ENCODE measurements around the gene DEPDC5.

The DEPDC5 gene

DNA sequence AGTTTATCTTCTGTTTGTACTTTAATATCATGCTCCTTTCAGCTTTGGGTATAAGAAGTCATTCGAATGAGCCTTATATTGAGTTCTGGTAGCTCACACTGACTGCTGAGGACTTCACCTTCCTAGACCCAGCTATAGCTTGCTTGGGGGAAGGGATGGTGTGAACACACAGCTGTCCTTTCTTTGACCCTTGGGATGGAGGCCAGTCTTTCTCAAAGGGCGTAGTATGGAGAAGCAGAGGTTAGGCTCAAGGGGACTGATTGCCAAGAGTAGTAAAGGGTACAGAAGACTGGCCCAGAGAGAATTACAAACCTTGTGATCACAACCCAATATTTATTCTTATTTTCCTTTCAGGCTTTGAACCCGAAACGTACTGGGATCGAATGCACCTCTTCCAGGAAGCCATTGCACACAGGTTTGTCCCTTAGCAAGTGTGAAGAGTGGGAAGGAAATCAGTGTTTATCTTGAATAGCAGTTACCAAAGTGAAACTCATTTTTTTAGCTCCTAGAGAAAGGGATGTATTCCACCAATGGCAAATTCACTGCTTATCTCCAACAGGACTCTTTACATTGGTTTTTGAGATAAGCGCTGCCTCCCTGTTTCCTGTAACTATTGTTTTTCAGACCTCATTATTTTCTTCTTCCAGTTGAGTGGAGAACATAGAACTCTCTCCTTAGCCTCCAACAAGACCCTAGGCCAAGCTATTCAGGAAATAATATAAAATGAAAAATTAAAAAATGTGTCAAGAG lies 147.7 kb downstream of the DEPDC5 start:
- no peaks in the 10 kb centered on the region for H3K4me1 Mint-ChIP-seq
- no peaks in the 10 kb centered on the region for H3K27me3 Mint-ChIP-seq
- H3K9me3 Mint-ChIP-seq = no peaks in the 10 kb centered on the region
- ATAC-seq = no peak
- no peak overlapping the region for H3K4me3 Mint-ChIP-seq
- peaks cover 51% of the 10 kb centered on the region for H3K36me3 Mint-ChIP-seq
- H3K27ac Mint-ChIP-seq = no peak overlapping the region

DNA sequence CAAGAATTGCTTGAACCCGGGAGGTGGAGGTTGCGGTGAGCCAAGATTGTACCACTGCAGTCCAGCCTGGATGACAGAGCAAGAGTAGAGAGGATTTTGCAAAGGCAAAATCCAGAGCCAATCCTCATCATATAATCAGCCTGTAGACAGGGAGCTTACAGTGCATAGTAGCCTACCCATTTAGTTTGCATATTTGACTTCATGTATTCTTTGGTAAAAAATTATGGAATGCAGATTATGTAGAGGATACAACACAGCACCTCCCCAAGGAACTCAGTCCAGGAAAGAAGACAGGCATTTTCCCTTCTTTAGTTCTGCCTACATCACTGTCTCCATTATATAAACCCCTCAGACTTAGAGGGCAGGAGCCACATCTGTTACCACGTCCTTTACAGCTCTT lies 150.8 kb downstream of the DEPDC5 start:
- H3K4me3 Mint-ChIP-seq = no peak overlapping the region
- peak overlapping the region; percentile 56 for H3K27ac Mint-ChIP-seq
- ATAC-seq = no peak
- H3K27me3 Mint-ChIP-seq = no peaks in the 10 kb centered on the region
- H3K4me1 Mint-ChIP-seq = no peaks in the 10 kb centered on the region
- H3K9me3 Mint-ChIP-seq = no peaks in the 10 kb centered on the region
- peaks cover 58% of the 10 kb centered on the region for H3K36me3 Mint-ChIP-seq

- Mint-ChIP-seq H3K4me1 (no peaks in the 10 kb centered on the region), H3K36me3 (peaks cover 61% of the 10 kb centered on the region), H3K9me3 (no peaks in the 10 kb centered on the region), H3K4me3 (no peak overlapping the region), H3K27me3 (no peaks in the 10 kb centered on the region), H3K27ac (no peak overlapping the region)
- ATAC-seq = no peak
Observed at GRCh38 chr22:31905356-31905755, 151.5 kb downstream of the DEPDC5 start.

DNA sequence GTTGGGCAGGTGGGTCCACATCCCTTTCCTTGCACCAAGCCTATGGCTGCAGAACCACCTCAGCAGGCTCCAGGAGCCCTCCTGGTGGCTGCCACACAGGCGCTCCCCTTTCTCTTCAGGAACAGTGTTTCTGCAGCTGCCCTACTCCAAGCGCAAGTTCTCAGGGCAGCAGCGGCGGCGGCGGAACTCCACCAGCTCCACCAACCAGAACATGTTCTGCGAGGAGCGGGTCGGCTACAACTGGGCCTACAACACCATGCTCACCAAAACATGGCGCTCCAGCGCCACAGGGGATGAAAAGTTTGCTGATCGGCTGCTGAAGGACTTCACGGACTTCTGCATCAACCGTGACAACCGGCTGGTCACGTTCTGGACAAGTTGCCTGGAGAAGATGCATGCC lies 152.3 kb downstream of the DEPDC5 start:
- peaks cover 66% of the 10 kb centered on the region for H3K36me3 Mint-ChIP-seq
- no peak for ATAC-seq
- no peak overlapping the region for H3K27ac Mint-ChIP-seq
- H3K9me3 Mint-ChIP-seq = no peaks in the 10 kb centered on the region
- H3K4me1 Mint-ChIP-seq = no peaks in the 10 kb centered on the region
- H3K4me3 Mint-ChIP-seq = no peak overlapping the region
- no peaks in the 10 kb centered on the region for H3K27me3 Mint-ChIP-seq

DNA sequence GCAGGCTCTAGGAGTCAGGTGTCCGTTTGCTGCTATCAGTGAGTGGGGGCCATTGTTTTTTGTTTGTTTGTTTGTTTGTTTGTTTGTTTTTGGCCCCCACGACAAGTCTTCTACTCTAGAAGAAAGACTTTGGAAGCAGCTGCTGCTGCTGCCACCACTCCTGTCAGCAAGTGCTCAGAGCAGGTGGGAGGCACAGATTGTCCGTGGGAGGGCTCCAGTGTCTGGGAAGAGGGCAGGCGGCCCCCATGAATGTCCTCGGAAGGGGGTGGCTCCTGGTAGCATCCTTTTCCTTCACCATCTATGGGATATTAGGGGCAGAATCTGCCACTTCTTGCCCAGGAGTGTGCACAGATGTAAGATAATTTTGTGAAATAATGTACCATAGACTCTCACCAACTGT lies 152.8 kb downstream of the DEPDC5 start:
- H3K4me3 Mint-ChIP-seq = no peak overlapping the region
- ATAC-seq = no peak
- no peaks in the 10 kb centered on the region for H3K9me3 Mint-ChIP-seq
- H3K36me3 Mint-ChIP-seq = peaks cover 66% of the 10 kb centered on the region
- no peaks in the 10 kb centered on the region for H3K4me1 Mint-ChIP-seq
- H3K27me3 Mint-ChIP-seq = no peaks in the 10 kb centered on the region
- no peak overlapping the region for H3K27ac Mint-ChIP-seq

DNA sequence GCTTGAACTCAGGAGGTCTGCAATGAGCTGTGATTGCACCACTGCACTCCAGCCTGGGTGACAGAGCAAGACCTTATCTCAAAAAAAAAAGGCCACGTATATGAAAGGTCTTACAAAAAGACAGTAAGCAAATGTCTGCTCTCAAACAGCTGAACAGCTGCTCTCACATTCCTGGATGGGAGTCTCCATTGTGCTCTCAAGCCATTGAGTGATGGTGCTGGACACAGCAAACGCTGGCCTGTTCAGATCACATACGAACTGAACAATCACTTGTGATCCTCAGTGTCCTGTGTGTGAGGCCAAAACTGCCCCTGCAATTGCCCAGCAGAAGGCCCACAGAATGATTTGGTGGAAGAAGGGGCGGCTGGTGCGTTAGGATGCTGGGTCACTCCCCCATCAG lies 156.2 kb downstream of the DEPDC5 start:
- Mint-ChIP-seq H3K36me3 (peaks cover 44% of the 10 kb centered on the region), H3K4me3 (no peak overlapping the region), H3K27ac (no peak overlapping the region), H3K9me3 (no peaks in the 10 kb centered on the region), H3K27me3 (no peaks in the 10 kb centered on the region), H3K4me1 (peaks cover under 1% of the 10 kb centered on the region)
- ATAC-seq = no peak

- Mint-ChIP-seq H3K9me3 (no peaks in the 10 kb centered on the region), H3K4me3 (no peak overlapping the region)
Observed at GRCh38 chr22:31911565-31912406, 158.0 kb downstream of the DEPDC5 start.

GRCh38 chr22:31912407-31912743 lies 158.6 kb downstream of the DEPDC5 start:
- no peak for ATAC-seq
- no peak overlapping the region for H3K27ac Mint-ChIP-seq

More at GRCh38 chr22:31911565-31912406, 158.0 kb downstream of the DEPDC5 start:
- H3K27me3 Mint-ChIP-seq = no peaks in the 10 kb centered on the region
- no peak overlapping the region for H3K27ac Mint-ChIP-seq
- no peak for ATAC-seq
- peaks cover 11% of the 10 kb centered on the region for H3K4me1 Mint-ChIP-seq
- peaks cover 28% of the 10 kb centered on the region for H3K36me3 Mint-ChIP-seq

GRCh38 chr22:31915586-31915985 lies 161.8 kb downstream of the DEPDC5 start:
- Mint-ChIP-seq H3K36me3 (peaks cover 2% of the 10 kb centered on the region), H3K27me3 (no peaks in the 10 kb centered on the region), H3K4me3 (no peak overlapping the region), H3K4me1 (peaks cover 27% of the 10 kb centered on the region), H3K27ac (no peak overlapping the region), H3K9me3 (no peaks in the 10 kb centered on the region)
- no peak for ATAC-seq

More at GRCh38 chr22:31912407-31912743, 158.6 kb downstream of the DEPDC5 start:
- Mint-ChIP-seq H3K27me3 (no peaks in the 10 kb centered on the region), H3K4me1 (peaks cover 17% of the 10 kb centered on the region), H3K4me3 (no peak overlapping the region), H3K9me3 (no peaks in the 10 kb centered on the region), H3K36me3 (peaks cover 25% of the 10 kb centered on the region)

GRCh38 chr22:31917227-31917921 lies 163.6 kb downstream of the DEPDC5 start:
- peaks cover 28% of the 10 kb centered on the region for H3K4me1 Mint-ChIP-seq
- H3K27me3 Mint-ChIP-seq = no peaks in the 10 kb centered on the region
- no peaks in the 10 kb centered on the region for H3K36me3 Mint-ChIP-seq
- peak overlapping the region; percentile 78 for H3K27ac Mint-ChIP-seq
- H3K4me3 Mint-ChIP-seq = peak overlapping the region; percentile 40
- H3K9me3 Mint-ChIP-seq = no peaks in the 10 kb centered on the region
- peak; percentile 87 for ATAC-seq

DNA sequence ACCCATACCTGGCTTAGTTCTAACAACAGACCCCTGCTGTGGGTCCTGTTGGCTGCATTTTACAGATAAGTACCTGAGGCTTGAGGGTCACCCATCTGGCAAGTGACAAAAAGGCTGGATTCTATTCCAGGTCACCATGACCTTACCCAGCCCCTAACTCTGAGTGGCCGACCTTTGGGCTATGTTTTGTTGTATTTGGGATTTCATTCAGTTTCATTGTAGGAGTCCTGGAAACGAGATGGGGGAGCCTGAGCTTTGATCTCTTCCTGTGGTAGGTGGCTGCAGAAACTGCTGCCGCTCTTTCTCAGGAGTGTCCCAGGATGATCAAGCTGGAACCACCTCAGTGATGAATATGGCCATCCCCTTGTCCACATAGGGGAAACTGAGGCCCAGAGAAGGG lies 165.9 kb downstream of the DEPDC5 start:
- Mint-ChIP-seq H3K4me3 (no peak overlapping the region), H3K27ac (no peak overlapping the region), H3K9me3 (no peaks in the 10 kb centered on the region), H3K27me3 (no peaks in the 10 kb centered on the region), H3K36me3 (no peaks in the 10 kb centered on the region), H3K4me1 (peaks cover 43% of the 10 kb centered on the region)
- ATAC-seq = no peak

- peaks cover 3% of the 10 kb centered on the region for H3K27me3 Mint-ChIP-seq
- peaks cover 39% of the 10 kb centered on the region for H3K4me1 Mint-ChIP-seq
- H3K27ac Mint-ChIP-seq = no peak overlapping the region
- no peak overlapping the region for H3K4me3 Mint-ChIP-seq
- peaks cover 3% of the 10 kb centered on the region for H3K9me3 Mint-ChIP-seq
- no peaks in the 10 kb centered on the region for H3K36me3 Mint-ChIP-seq
- ATAC-seq = no peak
Observed at GRCh38 chr22:31920306-31920705, 166.5 kb downstream of the DEPDC5 start.

GRCh38 chr22:31921106-31921505 lies 167.3 kb downstream of the DEPDC5 start:
- Mint-ChIP-seq H3K27me3 (peaks cover 11% of the 10 kb centered on the region), H3K36me3 (no peaks in the 10 kb centered on the region), H3K4me1 (peaks cover 36% of the 10 kb centered on the region), H3K27ac (no peak overlapping the region), H3K9me3 (peaks cover 3% of the 10 kb centered on the region), H3K4me3 (no peak overlapping the region)
- no peak for ATAC-seq

DNA sequence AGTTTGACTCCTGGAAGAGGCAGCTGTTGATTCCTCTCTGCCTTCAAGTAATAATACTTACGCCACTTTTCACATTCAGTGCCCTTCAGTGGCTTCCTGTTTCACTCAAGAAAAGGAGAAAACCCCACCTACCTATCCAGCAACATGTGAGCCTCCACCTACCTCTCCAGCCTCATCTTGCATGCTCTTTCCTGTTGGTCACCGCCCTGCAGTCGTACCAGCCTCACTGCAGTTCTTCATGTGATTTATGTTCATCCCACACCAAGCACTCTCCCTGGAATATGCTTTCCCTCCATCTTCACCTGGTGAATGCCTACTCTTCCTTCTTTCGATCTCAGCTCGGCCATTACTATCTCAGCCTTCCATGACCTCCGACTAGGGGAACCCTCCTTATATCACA lies 168.7 kb downstream of the DEPDC5 start:
- Mint-ChIP-seq H3K36me3 (no peaks in the 10 kb centered on the region), H3K4me3 (no peak overlapping the region)
- no peak for ATAC-seq

GRCh38 chr22:31923136-31923535 lies 169.3 kb downstream of the DEPDC5 start:
- no peak overlapping the region for H3K27ac Mint-ChIP-seq

More for the DNA sequence above, 168.7 kb downstream of the DEPDC5 start:
- H3K27ac Mint-ChIP-seq = no peak overlapping the region
- H3K4me1 Mint-ChIP-seq = peaks cover 25% of the 10 kb centered on the region
- peaks cover 3% of the 10 kb centered on the region for H3K9me3 Mint-ChIP-seq
- H3K27me3 Mint-ChIP-seq = peaks cover 11% of the 10 kb centered on the region

More at GRCh38 chr22:31923136-31923535, 169.3 kb downstream of the DEPDC5 start:
- Mint-ChIP-seq H3K36me3 (no peaks in the 10 kb centered on the region), H3K9me3 (peaks cover 3% of the 10 kb centered on the region), H3K4me3 (no peak overlapping the region), H3K4me1 (peaks cover 19% of the 10 kb centered on the region), H3K27me3 (peaks cover 11% of the 10 kb centered on the region)
- no peak for ATAC-seq
